Measurements from ENCODE around the gene SIX6.

Gene SIX6

DNA sequence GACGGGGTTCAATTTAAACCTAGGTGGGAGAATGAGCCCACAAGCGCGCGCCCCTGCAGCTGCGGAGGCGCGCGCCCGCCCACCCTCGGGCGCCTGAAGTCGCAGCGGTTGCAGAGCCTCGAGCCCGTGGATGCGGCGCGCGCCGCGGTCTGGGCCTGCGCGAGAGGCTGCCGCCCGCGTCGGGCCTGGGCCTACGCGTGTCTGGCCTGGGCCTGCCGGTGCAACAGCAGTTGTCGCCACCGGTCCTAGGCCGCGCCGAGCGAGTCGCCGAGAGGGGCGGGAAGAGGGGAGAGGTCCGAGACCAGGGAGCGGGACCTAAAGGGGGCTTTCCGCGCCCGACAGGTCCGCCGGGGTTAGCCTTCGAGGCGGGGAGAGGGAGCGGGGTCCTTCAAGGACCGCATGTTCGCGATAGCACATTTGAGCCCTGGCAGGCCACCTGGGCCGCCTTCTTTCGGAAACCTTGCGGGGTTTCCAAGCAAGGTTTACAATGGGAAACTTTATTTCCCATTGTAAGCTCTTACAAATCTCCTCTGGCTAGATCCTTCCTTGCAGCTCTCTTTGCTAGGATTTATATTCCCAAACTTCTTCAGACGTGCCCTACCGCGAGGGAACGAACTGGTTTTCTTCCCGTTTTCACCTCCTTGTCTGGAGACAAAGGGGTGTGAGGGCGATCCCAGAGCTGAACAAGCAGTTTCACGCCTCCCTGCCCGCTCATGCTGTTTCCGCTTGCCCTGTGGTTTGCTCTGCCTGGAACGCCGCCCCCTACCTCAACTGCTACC, 6.8 kb downstream of the SIX6 start:
- TF ChIP-seq TOX (CRISPR knock-in tag; IDR thresholded peaks at IDR 0.05; ENCODE audit: borderline replicate concordance) = no peak
- TF ChIP-seq ZNF565 (CRISPR knock-in tag; conservative IDR thresholded peaks at IDR 0.05; ENCODE audit: low read depth) = no peak
- ATAC-seq = no peak

DNA sequence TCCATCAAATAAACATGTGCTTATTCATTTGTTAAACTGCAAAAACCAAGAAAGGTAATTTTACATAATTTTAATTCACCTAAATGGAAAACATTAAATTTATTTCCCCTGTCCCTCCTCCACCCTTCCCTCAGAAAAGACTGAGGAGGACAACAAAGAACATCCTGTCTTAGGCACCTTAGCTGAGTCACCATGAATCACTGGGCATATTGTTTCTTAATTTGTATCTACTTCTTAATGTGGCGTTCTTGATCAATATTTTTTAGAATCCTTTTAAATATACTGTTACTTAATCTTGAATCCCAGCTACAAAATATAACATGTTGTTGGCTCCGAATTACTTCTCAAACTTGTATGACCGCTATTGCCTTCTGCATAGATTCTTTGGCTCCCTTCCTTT, 23.5 kb downstream of the SIX6 start:
- TF ChIP-seq ZNF8 (CRISPR knock-in tag; IDR thresholded peaks at IDR 0.05) = no peak
- TF ChIP-seq TOX (CRISPR knock-in tag; IDR thresholded peaks at IDR 0.05; ENCODE audit: borderline replicate concordance) = no peak
- TF ChIP-seq, protein P1, sequence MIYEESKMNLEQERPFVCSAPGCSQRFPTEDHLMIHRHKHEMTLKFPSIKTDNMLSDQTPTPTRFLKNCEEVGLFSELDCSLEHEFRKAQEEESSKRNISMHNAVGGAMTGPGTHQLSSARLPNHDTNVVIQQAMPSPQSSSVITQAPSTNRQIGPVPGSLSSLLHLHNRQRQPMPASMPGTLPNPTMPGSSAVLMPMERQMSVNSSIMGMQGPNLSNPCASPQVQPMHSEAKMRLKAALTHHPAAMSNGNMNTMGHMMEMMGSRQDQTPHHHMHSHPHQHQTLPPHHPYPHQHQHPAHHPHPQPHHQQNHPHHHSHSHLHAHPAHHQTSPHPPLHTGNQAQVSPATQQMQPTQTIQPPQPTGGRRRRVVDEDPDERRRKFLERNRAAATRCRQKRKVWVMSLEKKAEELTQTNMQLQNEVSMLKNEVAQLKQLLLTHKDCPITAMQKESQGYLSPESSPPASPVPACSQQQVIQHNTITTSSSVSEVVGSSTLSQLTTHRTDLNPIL (CRISPR knock-in tag; IDR thresholded peaks at IDR 0.05; ENCODE audit: low read depth) = no peak
- no peak for TF ChIP-seq SNAI2 (CRISPR knock-in tag; IDR thresholded peaks at IDR 0.05)
- no peak for TF ChIP-seq RARB (CRISPR knock-in tag; IDR thresholded peaks at IDR 0.05)
- no peak for TF ChIP-seq ARNTL (CRISPR knock-in tag; IDR thresholded peaks at IDR 0.05; ENCODE audit: borderline replicate concordance, low read depth)
- no peak for TF ChIP-seq PPARA (CRISPR knock-in tag; IDR thresholded peaks at IDR 0.05; ENCODE audit: borderline replicate concordance)
- TF ChIP-seq ZC3H10 (CRISPR knock-in tag; IDR thresholded peaks at IDR 0.05) = no peak
- ATAC-seq = no peak

DNA sequence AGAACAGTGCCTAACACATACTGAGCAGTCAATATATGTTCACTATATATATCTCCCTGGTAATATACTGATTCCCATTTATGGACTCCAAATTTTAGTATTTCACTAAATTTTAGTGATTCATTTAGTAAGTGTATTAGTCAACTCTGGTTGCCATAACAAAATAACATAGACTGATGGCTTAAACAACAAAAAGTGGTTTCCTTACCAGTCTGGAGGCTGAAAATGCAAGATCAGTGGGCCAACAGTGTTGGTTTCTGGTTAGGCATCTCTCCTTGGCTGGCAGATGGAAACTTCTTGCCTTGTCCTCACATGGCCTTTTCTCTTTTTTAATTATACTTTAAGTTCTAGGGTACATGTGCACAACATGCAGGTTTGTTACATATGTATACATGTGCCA, 28.7 kb downstream of the SIX6 start:
- no peak for ATAC-seq

DNA sequence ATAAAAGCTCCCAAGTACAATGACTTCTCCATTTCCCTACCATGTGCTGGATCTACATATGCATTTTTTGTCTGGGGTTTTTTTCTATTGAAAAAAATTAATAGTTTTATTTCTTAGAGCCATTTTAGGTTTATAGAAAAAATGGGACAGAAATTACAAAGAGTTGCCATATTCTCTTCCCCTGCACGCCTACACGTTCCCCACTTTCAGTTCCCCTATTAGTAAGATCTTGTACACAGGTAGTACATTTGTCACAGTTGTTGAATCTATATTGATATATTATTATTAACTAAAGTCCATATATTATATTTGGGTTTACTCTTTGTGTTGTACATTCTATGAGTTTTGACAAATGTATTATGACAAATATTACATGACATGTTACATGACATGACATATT, 35.7 kb downstream of the SIX6 start:
- TF ChIP-seq TOX (CRISPR knock-in tag; IDR thresholded peaks at IDR 0.05; ENCODE audit: borderline replicate concordance) (no peak), ZC3H10 (CRISPR knock-in tag; IDR thresholded peaks at IDR 0.05) (no peak), ARNTL (CRISPR knock-in tag; IDR thresholded peaks at IDR 0.05; ENCODE audit: borderline replicate concordance, low read depth) (no peak), TCF4 (CRISPR knock-in tag; IDR thresholded peaks at IDR 0.05; ENCODE audit: borderline replicate concordance) (no peak), RARB (CRISPR knock-in tag; IDR thresholded peaks at IDR 0.05) (no peak), ISL1 (CRISPR knock-in tag; IDR thresholded peaks at IDR 0.05) (no peak), OSR1 (CRISPR knock-in tag; IDR thresholded peaks at IDR 0.05) (no peak), ZNF8 (CRISPR knock-in tag; IDR thresholded peaks at IDR 0.05) (no peak)
- TF ChIP-seq, protein P2, sequence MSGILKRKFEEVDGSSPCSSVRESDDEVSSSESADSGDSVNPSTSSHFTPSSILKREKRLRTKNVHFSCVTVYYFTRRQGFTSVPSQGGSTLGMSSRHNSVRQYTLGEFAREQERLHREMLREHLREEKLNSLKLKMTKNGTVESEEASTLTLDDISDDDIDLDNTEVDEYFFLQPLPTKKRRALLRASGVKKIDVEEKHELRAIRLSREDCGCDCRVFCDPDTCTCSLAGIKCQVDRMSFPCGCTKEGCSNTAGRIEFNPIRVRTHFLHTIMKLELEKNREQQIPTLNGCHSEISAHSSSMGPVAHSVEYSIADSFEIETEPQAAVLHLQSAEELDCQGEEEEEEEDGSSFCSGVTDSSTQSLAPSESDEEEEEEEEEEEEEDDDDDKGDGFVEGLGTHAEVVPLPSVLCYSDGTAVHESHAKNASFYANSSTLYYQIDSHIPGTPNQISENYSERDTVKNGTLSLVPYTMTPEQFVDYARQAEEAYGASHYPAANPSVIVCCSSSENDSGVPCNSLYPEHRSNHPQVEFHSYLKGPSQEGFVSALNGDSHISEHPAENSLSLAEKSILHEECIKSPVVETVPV (CRISPR knock-in tag; IDR thresholded peaks at IDR 0.05) = no peak
- TF ChIP-seq, protein P3, sequence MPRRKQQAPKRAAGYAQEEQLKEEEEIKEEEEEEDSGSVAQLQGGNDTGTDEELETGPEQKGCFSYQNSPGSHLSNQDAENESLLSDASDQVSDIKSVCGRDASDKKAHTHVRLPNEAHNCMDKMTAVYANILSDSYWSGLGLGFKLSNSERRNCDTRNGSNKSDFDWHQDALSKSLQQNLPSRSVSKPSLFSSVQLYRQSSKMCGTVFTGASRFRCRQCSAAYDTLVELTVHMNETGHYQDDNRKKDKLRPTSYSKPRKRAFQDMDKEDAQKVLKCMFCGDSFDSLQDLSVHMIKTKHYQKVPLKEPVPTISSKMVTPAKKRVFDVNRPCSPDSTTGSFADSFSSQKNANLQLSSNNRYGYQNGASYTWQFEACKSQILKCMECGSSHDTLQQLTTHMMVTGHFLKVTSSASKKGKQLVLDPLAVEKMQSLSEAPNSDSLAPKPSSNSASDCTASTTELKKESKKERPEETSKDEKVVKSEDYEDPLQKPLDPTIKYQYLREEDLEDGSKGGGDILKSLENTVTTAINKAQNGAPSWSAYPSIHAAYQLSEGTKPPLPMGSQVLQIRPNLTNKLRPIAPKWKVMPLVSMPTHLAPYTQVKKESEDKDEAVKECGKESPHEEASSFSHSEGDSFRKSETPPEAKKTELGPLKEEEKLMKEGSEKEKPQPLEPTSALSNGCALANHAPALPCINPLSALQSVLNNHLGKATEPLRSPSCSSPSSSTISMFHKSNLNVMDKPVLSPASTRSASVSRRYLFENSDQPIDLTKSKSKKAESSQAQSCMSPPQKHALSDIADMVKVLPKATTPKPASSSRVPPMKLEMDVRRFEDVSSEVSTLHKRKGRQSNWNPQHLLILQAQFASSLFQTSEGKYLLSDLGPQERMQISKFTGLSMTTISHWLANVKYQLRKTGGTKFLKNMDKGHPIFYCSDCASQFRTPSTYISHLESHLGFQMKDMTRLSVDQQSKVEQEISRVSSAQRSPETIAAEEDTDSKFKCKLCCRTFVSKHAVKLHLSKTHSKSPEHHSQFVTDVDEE (CRISPR knock-in tag; IDR thresholded peaks at IDR 0.05) = no peak
- TF ChIP-seq, protein P1 (CRISPR knock-in tag; IDR thresholded peaks at IDR 0.05; ENCODE audit: low read depth) = no peak
- ATAC-seq = no peak

More for the DNA sequence above, 28.7 kb downstream of the SIX6 start:
- TF ChIP-seq, protein P4, sequence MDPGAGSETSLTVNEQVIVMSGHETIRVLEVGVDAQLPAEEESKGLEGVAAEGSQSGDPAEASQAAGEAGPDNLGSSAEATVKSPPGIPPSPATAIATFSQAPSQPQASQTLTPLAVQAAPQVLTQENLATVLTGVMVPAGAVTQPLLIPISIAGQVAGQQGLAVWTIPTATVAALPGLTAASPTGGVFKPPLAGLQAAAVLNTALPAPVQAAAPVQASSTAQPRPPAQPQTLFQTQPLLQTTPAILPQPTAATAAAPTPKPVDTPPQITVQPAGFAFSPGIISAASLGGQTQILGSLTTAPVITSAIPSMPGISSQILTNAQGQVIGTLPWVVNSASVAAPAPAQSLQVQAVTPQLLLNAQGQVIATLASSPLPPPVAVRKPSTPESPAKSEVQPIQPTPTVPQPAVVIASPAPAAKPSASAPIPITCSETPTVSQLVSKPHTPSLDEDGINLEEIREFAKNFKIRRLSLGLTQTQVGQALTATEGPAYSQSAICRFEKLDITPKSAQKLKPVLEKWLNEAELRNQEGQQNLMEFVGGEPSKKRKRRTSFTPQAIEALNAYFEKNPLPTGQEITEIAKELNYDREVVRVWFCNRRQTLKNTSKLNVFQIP (CRISPR knock-in tag; IDR thresholded peaks at IDR 0.05; ENCODE audit: borderline replicate concordance, low read depth) = no peak
- TF ChIP-seq, protein P2 (CRISPR knock-in tag; IDR thresholded peaks at IDR 0.05) = no peak
- TF ChIP-seq, protein P3 (CRISPR knock-in tag; IDR thresholded peaks at IDR 0.05) = no peak
- TF ChIP-seq ZNF8 (CRISPR knock-in tag; IDR thresholded peaks at IDR 0.05) = no peak
- no peak for TF ChIP-seq ZC3H10 (CRISPR knock-in tag; IDR thresholded peaks at IDR 0.05)
- TF ChIP-seq TCF4 (CRISPR knock-in tag; IDR thresholded peaks at IDR 0.05; ENCODE audit: borderline replicate concordance) = no peak
- TF ChIP-seq ARNTL (CRISPR knock-in tag; IDR thresholded peaks at IDR 0.05; ENCODE audit: borderline replicate concordance, low read depth) = no peak
- no peak for TF ChIP-seq ZNF565 (CRISPR knock-in tag; conservative IDR thresholded peaks at IDR 0.05; ENCODE audit: low read depth)
- TF ChIP-seq ZNF70 (CRISPR knock-in tag; IDR thresholded peaks at IDR 0.05) = no peak
- TF ChIP-seq GLIS3 (CRISPR knock-in tag; IDR thresholded peaks at IDR 0.05) = no peak
- no peak for TF ChIP-seq BACH2 (CRISPR knock-in tag; IDR thresholded peaks at IDR 0.05; ENCODE audit: borderline replicate concordance)

Data from SK-N-SH treated with all-trans-retinoic acid at 6 μM for 48 hours (cell line).